Parathyroid adenoma (tissue), 2 donors: ENCODE results near the gene KLK15.

ENCODE experiments used
- H2AFZ ChIP-seq: fragments of 300-600 bp; sonication (generic); one replicate; pipeline ENCODE4 v1.7.0; 2017; ENCODE audit warnings: antibody characterized with exemption, mild to moderate bottlenecking
- H3K27ac ChIP-seq: fragments of 300-600 bp; sonication (generic); one replicate; pipeline ENCODE4 v1.7.0; 2017
- H3K27me3 ChIP-seq: fragments of 300-600 bp; sonication (generic); one replicate; pipeline ENCODE4 v1.7.0; 2017; ENCODE audit warnings: low read length; ENCODE audit not compliant: control insufficient read depth, insufficient read depth
- H3K36me3 ChIP-seq: fragments of 300-600 bp; sonication (generic); one replicate; pipeline ENCODE4 v1.7.0; 2017; ENCODE audit warnings: low read length; ENCODE audit not compliant: control insufficient read depth, insufficient read depth
- H3K4me1 ChIP-seq: fragments of 300-600 bp; sonication (generic); one replicate; pipeline ENCODE4 v1.7.0; 2017; ENCODE audit warnings: control low read depth
- H3K4me2 ChIP-seq: fragments of 300-600 bp; sonication (generic); one replicate; pipeline ENCODE4 v1.7.0; 2017; ENCODE audit warnings: low read length
- H3K4me3 ChIP-seq: fragments of 300-600 bp; sonication (generic); one replicate; pipeline ENCODE4 v1.7.0; 2017; ENCODE audit warnings: low read depth, low read length
- H3K79me2 ChIP-seq: fragments of 300-600 bp; sonication (generic); one replicate; pipeline ENCODE4 v1.7.0; 2017; ENCODE audit warnings: control low read depth
- H3K9ac ChIP-seq: fragments of 300-600 bp; sonication (generic); one replicate; pipeline ENCODE4 v1.7.0; 2017; ENCODE audit warnings: mild to moderate bottlenecking
- H3K9me3 ChIP-seq: fragments of 300-600 bp; sonication (generic); one replicate; pipeline ENCODE4 v1.7.0; 2017; ENCODE audit warnings: low read length; ENCODE audit not compliant: control insufficient read depth
- TF ChIP-seq, protein P1 (sequence below): fragments of 300-600 bp; sonication (generic); IDR thresholded peaks from one replicate; pipeline ENCODE4 v1.7.0; 2017; ENCODE audit warnings: antibody characterized with exemption, mild to moderate bottlenecking
- donor health status: primary hyperparathyroidism.

Gene KLK15

DNA sequence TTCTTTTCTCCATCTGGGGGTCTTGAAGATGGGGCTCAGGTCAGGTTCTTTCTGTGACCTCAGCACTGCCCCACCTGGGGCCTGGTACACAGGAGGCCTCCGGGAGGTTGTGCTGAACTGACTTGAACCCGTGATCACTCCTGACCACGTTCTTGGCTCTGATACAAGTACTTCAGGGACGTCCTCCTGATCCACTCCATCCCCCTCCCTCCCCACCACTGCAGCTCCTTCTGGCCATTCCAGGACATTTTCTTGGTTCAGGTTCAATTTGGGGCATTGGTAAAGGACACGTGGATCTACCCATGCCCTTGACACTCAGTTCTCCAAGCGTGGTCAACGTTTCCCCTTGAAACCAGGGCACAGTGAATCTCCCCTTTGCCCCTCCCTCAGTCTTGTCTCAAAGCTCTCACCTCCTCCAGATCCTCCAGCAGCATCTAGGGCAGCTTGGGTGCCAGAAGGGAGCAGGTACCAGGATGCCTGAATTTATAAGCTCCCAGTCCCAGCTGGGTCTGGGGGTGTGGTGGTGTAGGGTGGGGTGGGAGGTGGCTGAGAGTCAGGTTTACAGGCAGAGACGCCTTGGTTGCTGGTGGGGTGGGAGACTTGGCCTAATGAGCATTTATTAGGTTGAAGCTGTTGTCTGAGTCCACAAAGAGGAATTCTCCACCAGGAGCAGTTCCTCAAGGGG, at the start of gene KLK15:
Gene KLK15, minus strand, starts transcription at position 458 of the 685 bp plus-strand sequence. CDS start 2,082 bp downstream, outside the sequence.
- no peaks in the 10 kb centered on the region for H3K9me3 ChIP-seq
- H3K79me2 ChIP-seq, result no peaks in the 10 kb centered on the region
- H3K27me3 ChIP-seq, result no peaks in the 10 kb centered on the region
- no peaks in the 10 kb centered on the region for H3K4me1 ChIP-seq
- no peaks in the 10 kb centered on the region for H3K36me3 ChIP-seq
- no peak within 1 kb of the TSS for H3K4me2 ChIP-seq
- TF ChIP-seq, protein P1, sequence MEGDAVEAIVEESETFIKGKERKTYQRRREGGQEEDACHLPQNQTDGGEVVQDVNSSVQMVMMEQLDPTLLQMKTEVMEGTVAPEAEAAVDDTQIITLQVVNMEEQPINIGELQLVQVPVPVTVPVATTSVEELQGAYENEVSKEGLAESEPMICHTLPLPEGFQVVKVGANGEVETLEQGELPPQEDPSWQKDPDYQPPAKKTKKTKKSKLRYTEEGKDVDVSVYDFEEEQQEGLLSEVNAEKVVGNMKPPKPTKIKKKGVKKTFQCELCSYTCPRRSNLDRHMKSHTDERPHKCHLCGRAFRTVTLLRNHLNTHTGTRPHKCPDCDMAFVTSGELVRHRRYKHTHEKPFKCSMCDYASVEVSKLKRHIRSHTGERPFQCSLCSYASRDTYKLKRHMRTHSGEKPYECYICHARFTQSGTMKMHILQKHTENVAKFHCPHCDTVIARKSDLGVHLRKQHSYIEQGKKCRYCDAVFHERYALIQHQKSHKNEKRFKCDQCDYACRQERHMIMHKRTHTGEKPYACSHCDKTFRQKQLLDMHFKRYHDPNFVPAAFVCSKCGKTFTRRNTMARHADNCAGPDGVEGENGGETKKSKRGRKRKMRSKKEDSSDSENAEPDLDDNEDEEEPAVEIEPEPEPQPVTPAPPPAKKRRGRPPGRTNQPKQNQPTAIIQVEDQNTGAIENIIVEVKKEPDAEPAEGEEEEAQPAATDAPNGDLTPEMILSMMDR, result no peak
- no peak within 1 kb of the TSS for H3K27ac ChIP-seq
- H3K4me3 ChIP-seq, result no peak within 1 kb of the TSS
- H2AFZ ChIP-seq, result no peak within 1 kb of the TSS
- H3K9ac ChIP-seq, result no peak within 1 kb of the TSS

GRCh38 chr19:50882188-50882587, 48.8 kb upstream of the KLK15 start:
- Histone ChIP-seq H3K9ac (no peak overlapping the region), H3K4me1 (no peaks in the 10 kb centered on the region), H3K4me2 (no peak overlapping the region), H3K27ac (no peak overlapping the region), H3K79me2 (no peaks in the 10 kb centered on the region), H3K4me3 (no peak overlapping the region), H3K36me3 (no peaks in the 10 kb centered on the region), H2AFZ (no peak overlapping the region), H3K9me3 (no peaks in the 10 kb centered on the region), H3K27me3 (no peaks in the 10 kb centered on the region)
- TF ChIP-seq, protein P1, result no peak

DNA sequence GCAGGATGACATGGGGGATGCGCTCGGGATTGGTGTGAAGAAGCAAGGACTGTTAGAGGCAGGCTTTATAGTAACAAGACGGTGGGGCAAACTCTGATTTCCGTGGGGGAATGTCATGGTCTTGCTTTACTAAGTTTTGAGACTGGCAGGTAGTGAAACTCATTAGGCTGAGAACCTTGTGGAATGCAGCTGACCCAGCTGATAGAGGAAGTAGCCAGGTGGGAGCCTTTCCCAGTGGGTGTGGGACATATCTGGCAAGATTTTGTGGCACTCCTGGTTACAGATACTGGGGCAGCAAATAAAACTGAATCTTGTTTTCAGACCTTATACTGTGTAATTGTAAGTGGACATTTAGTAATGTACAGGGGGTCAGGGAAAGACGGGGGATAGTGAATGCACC, 46.9 kb upstream of the KLK15 start:
- H3K4me2 ChIP-seq, result no peak overlapping the region
- H3K36me3 ChIP-seq, result no peaks in the 10 kb centered on the region
- TF ChIP-seq, protein P1, result no peak
- H3K4me3 ChIP-seq, result no peak overlapping the region
- no peaks in the 10 kb centered on the region for H3K9me3 ChIP-seq
- H3K79me2 ChIP-seq, result no peaks in the 10 kb centered on the region
- H3K27ac ChIP-seq, result no peak overlapping the region
- no peaks in the 10 kb centered on the region for H3K4me1 ChIP-seq
- H2AFZ ChIP-seq, result no peak overlapping the region
- no peak overlapping the region for H3K9ac ChIP-seq
- no peaks in the 10 kb centered on the region for H3K27me3 ChIP-seq

GRCh38 chr19:50878851-50879250, 45.5 kb upstream of the KLK15 start:
- Histone ChIP-seq H3K4me1 (no peaks in the 10 kb centered on the region), H2AFZ (no peak overlapping the region), H3K27ac (no peak overlapping the region), H3K79me2 (no peaks in the 10 kb centered on the region), H3K4me2 (no peak overlapping the region), H3K9me3 (no peaks in the 10 kb centered on the region), H3K9ac (no peak overlapping the region), H3K27me3 (no peaks in the 10 kb centered on the region), H3K36me3 (no peaks in the 10 kb centered on the region), H3K4me3 (no peak overlapping the region)
- TF ChIP-seq, protein P1, result no peak

DNA sequence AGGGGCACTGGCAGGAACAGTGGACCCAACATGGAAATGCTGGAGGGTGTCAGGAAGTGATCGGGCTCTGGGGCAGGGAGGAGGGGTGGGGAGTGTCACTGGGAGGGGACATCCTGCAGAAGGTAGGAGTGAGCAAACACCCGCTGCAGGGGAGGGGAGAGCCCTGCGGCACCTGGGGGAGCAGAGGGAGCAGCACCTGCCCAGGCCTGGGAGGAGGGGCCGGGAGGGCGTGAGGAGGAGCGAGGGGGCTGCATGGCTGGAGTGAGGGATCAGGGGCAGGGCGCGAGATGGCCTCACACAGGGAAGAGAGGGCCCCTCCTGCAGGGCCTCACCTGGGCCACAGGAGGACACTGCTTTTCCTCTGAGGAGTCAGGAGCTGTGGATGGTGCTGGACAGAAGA, 44.0 kb upstream of the KLK15 start:
- no peak overlapping the region for H3K9ac ChIP-seq
- no peak overlapping the region for H3K4me3 ChIP-seq
- H3K36me3 ChIP-seq, result no peaks in the 10 kb centered on the region
- H3K9me3 ChIP-seq, result no peaks in the 10 kb centered on the region
- no peaks in the 10 kb centered on the region for H3K79me2 ChIP-seq
- no peaks in the 10 kb centered on the region for H3K4me1 ChIP-seq
- H3K27ac ChIP-seq, result no peak overlapping the region
- no peaks in the 10 kb centered on the region for H3K27me3 ChIP-seq
- H3K4me2 ChIP-seq, result no peak overlapping the region
- no peak overlapping the region for H2AFZ ChIP-seq
- TF ChIP-seq, protein P1, result no peak
